ENCODE data around the gene PTGER2.

PTGER2 gene

GRCh38 chr14:52304248-52304904 is 9.7 kb upstream of the PTGER2 start:
- H3K4me3 ChIP-seq (ENCODE audit: low read depth, low read length): no peak overlapping the region
- no peak for TF ChIP-seq CTCF (IDR thresholded peaks at IDR 0.05; ENCODE audit: borderline replicate concordance, insufficient read depth, low read depth, low read length)

GRCh38 chr14:52305014-52305413 is 9.1 kb upstream of the PTGER2 start:
- no peak overlapping the region for H3K4me3 ChIP-seq (ENCODE audit: low read depth, low read length)
- TF ChIP-seq CTCF (IDR thresholded peaks at IDR 0.05; ENCODE audit: borderline replicate concordance, insufficient read depth, low read depth, low read length): no peak

GRCh38 chr14:52307376-52307775 is 6.7 kb upstream of the PTGER2 start:
- TF ChIP-seq CTCF (IDR thresholded peaks at IDR 0.05; ENCODE audit: borderline replicate concordance, insufficient read depth, low read depth, low read length): no peak
- H3K4me3 ChIP-seq (ENCODE audit: low read depth, low read length): no peak overlapping the region

- TF ChIP-seq CTCF (IDR thresholded peaks at IDR 0.05; ENCODE audit: borderline replicate concordance, insufficient read depth, low read depth, low read length): no peak
- no peak overlapping the region for H3K4me3 ChIP-seq (ENCODE audit: low read depth, low read length)
Measured at GRCh38 chr14:52307905-52308304, 6.2 kb upstream of the PTGER2 start.

GRCh38 chr14:52310541-52310940 is 3.6 kb upstream of the PTGER2 start:
- TF ChIP-seq CTCF (IDR thresholded peaks at IDR 0.05; ENCODE audit: borderline replicate concordance, insufficient read depth, low read depth, low read length): no peak
- H3K4me3 ChIP-seq (ENCODE audit: low read depth, low read length): no peak overlapping the region

GRCh38 chr14:52312931-52313355 is 1.2 kb upstream of the PTGER2 start:
- no peak overlapping the region for H3K4me3 ChIP-seq (ENCODE audit: low read depth, low read length)
- TF ChIP-seq CTCF (IDR thresholded peaks at IDR 0.05; ENCODE audit: borderline replicate concordance, insufficient read depth, low read depth, low read length): no peak

GRCh38 chr14:52313462-52313861 is 650 bp upstream of the PTGER2 start:
- no peak overlapping the region for H3K4me3 ChIP-seq (ENCODE audit: low read depth, low read length)
- no peak for TF ChIP-seq CTCF (IDR thresholded peaks at IDR 0.05; ENCODE audit: borderline replicate concordance, insufficient read depth, low read depth, low read length)

All from GM12875 (cell line).